Bronchial epithelial cell (primary cell): ENCODE measurements around the gene AVPR2. TPM values are rescaled to one million over a fixed set of nuclear protein-coding genes. Genes with fewer than 3 reads are reported as not detected.

Experiments
- DNase-seq: peaks from one replicate; pipeline ENCODE4 v3.0.0-alpha.2; 2010; ENCODE audit warnings: low read depth
- FAIRE-seq: peaks from 2 replicates; lab custom pipeline; 2011; peaks lifted over from hg19 to GRCh38; lab: Jason Lieb, UNC
- H3K27me3 ChIP-seq: 2 replicates; pipeline ENCODE4 v1.5.1; 2011; ENCODE audit warnings: low read length; ENCODE audit not compliant: control insufficient read depth, insufficient read depth
- H3K36me3 ChIP-seq: 2 replicates; pipeline ENCODE4 v1.5.1; 2011; ENCODE audit warnings: low read length; ENCODE audit not compliant: control insufficient read depth, insufficient read depth
- H3K4me3 ChIP-seq: 2 replicates; pipeline ENCODE4 v1.5.1; 2011; ENCODE audit warnings: mild to moderate bottlenecking, low read depth, low read length, control low read depth
- CTCF ChIP-seq: IDR thresholded peaks from 2 replicates; pipeline ENCODE4 v1.5.1; 2011; ENCODE audit warnings: mild to moderate bottlenecking, moderate library complexity, low read length, control low read depth, inconsistent platforms; ENCODE audit not compliant: insufficient read depth, severe bottlenecking
- total RNA-seq: library from RNA; depleted of rRNA; stranded (reverse); fragments of >200 nt; gene quantifications from 2 replicates; pipeline ENCODE4 v1.2.1, GENCODE V29; 2014

The AVPR2 gene
- total RNA-seq, 1 donor from 2014 or later: not detected

GRCh38 chrX:153873282-153874084 is 31.0 kb upstream of the AVPR2 start:
- DNase-seq: no peak
- no peak for FAIRE-seq
- Histone ChIP-seq H3K4me3 (no peak overlapping the region), H3K36me3 (no peaks in the 10 kb centered on the region), H3K27me3 (no peaks in the 10 kb centered on the region)
- no peak for TF ChIP-seq CTCF

- no peak for FAIRE-seq
- TF ChIP-seq CTCF: no peak
- no peak overlapping the region for H3K4me3 ChIP-seq
These were observed 30.4 kb upstream of the AVPR2 start for GRCh38 chrX:153874085-153874365.

GRCh38 chrX:153874366-153875125 is 29.9 kb upstream of the AVPR2 start:
- no peaks in the 10 kb centered on the region for H3K36me3 ChIP-seq
- FAIRE-seq: peak; percentile 43
- no peaks in the 10 kb centered on the region for H3K27me3 ChIP-seq
- no peak for DNase-seq
- no peak for TF ChIP-seq CTCF
- no peak overlapping the region for H3K4me3 ChIP-seq

More at GRCh38 chrX:153874085-153874365, 30.4 kb upstream of the AVPR2 start:
- H3K27me3 ChIP-seq: no peaks in the 10 kb centered on the region
- no peak for DNase-seq
- no peaks in the 10 kb centered on the region for H3K36me3 ChIP-seq

GRCh38 chrX:153875391-153876111 is 28.9 kb upstream of the AVPR2 start:
- Histone ChIP-seq H3K36me3 (no peaks in the 10 kb centered on the region), H3K27me3 (no peaks in the 10 kb centered on the region), H3K4me3 (no peak overlapping the region)
- FAIRE-seq (no peak), DNase-seq (no peak)
- no peak for TF ChIP-seq CTCF

- H3K36me3 ChIP-seq: no peaks in the 10 kb centered on the region
- DNase-seq (no peak), FAIRE-seq (peak; percentile 7)
- TF ChIP-seq CTCF: no peak
- H3K4me3 ChIP-seq: no peak overlapping the region
- H3K27me3 ChIP-seq: no peaks in the 10 kb centered on the region
These were observed 28.4 kb upstream of the AVPR2 start for GRCh38 chrX:153876112-153876491.
